GM06990 (cell line): ENCODE data around the gene GLYAT.

Source experiments
- DNase-seq: peaks from one replicate; pipeline ENCODE4 v3.0.0-alpha.2; 2011; ENCODE audit not compliant: insufficient read length; ENCODE audit errors: extremely low read depth
- H3K27me3 ChIP-seq: replicated peaks from 2 replicates; pipeline ENCODE4 v1.6.0; 2011; ENCODE audit warnings: low read length; ENCODE audit not compliant: control insufficient read depth, insufficient read depth
- H3K36me3 ChIP-seq: 2 replicates; pipeline ENCODE4 v1.5.1; 2011; ENCODE audit warnings: low read length; ENCODE audit not compliant: control insufficient read depth, insufficient read depth
- H3K4me3 ChIP-seq: replicated peaks from 2 replicates; pipeline ENCODE4 v1.5.1; 2011; ENCODE audit warnings: low read depth, mild to moderate bottlenecking, control low read depth, low read length
- TF ChIP-seq, protein P1 (sequence below): IDR thresholded peaks from 2 replicates; pipeline ENCODE4 v1.5.1; 2011; ENCODE audit warnings: low read length, control low read depth, mild to moderate bottlenecking, inconsistent platforms; ENCODE audit not compliant: insufficient read depth, poor library complexity, severe bottlenecking

GLYAT gene

DNA sequence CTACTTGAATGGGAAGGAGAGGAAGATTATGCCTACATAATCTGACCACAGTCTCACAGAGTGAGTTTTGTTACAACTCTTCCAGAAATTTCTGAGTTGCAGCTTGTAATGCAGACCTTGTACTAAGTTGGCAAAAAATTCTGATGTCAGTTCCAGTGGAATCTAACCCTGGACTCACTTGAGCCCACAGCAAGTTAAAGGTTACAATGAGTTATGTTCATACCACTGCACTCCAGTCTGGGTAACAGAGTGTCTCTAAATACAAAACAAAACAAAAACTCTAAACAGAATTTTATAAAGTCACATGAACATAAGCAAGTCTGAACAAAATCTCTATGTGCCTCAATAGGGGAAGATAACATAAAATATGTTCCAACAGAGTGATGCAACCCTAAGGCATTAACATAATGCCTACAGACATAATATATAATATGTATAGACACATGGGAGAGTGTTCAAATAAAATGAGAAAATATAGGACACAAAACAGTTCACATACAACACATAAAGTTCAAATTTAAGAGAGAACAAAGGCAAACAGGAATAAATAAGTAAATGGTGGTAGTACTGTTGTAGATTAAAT is 1.1 kb downstream of the GLYAT start:
- no peak overlapping the region for H3K4me3 ChIP-seq
- no peak for DNase-seq
- H3K36me3 ChIP-seq, result no peaks in the 10 kb centered on the region
- TF ChIP-seq, protein P1, sequence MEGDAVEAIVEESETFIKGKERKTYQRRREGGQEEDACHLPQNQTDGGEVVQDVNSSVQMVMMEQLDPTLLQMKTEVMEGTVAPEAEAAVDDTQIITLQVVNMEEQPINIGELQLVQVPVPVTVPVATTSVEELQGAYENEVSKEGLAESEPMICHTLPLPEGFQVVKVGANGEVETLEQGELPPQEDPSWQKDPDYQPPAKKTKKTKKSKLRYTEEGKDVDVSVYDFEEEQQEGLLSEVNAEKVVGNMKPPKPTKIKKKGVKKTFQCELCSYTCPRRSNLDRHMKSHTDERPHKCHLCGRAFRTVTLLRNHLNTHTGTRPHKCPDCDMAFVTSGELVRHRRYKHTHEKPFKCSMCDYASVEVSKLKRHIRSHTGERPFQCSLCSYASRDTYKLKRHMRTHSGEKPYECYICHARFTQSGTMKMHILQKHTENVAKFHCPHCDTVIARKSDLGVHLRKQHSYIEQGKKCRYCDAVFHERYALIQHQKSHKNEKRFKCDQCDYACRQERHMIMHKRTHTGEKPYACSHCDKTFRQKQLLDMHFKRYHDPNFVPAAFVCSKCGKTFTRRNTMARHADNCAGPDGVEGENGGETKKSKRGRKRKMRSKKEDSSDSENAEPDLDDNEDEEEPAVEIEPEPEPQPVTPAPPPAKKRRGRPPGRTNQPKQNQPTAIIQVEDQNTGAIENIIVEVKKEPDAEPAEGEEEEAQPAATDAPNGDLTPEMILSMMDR, result no peak
- H3K27me3 ChIP-seq, result no peaks in the 10 kb centered on the region; the same call in 1 of the 2 replicates

DNA sequence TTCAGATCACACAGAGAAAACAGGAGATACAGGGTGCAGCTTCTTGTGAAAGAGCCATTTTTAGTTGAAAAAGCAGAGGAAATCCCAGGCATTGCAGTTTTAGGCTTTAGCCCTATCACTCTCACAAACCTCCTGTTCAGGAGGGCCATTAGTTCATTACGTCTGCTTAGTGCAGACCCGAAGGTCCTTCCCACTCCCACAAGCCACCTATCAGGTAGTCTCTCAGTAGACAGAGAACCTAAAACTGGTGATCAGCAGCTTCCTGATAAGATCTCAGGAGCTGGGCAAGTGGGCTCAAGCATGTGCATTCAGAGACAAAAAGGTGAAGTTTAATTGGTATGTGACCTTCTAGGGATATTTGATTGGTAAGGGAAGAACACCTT is 4.3 kb downstream of the GLYAT start:
- no peak for DNase-seq
- H3K36me3 ChIP-seq, result no peaks in the 10 kb centered on the region

DNA sequence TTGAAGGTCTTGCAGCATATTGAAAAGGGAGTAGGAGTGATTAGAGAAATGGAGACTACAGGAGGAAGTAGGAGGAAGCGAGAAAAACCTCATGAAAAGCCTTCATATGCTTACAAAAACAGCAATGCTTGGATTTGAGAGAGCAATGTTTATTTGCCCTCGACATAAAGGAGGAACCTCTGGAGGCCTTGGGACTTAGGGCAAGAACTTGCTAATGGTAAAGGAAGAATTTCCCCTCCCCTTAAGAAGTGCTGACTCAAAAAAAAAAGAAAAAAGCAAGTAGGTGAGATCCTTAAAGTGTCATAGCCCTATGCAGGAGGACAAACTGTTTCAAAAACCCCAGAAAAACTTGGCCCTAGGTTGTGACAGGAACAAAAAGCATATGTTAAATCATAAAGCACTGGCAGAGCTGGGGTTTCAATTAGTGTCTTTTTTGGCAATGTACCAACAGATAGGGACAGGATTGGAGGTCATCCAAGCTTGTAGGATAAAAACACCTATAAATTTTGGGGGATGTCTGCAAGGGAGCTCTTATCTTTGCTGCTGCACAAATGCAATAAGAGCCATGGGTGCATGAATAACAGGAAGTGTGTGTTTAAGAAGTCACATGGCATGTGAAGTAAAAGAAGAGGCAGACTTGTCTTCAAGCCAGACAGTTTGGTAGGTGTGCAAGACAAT is 4.9 kb downstream of the GLYAT start:
- no peaks in the 10 kb centered on the region for H3K36me3 ChIP-seq
- H3K27me3 ChIP-seq, result no peaks in the 10 kb centered on the region; the same call in 1 of the 2 replicates
- no peak for DNase-seq
- TF ChIP-seq, protein P1, result no peak
- no peak overlapping the region for H3K4me3 ChIP-seq

More for the DNA sequence above, 4.3 kb downstream of the GLYAT start:
- H3K27me3 ChIP-seq, result no peaks in the 10 kb centered on the region; the same call in 1 of the 2 replicates
- no peak overlapping the region for H3K4me3 ChIP-seq
- TF ChIP-seq, protein P1, result no peak

DNA sequence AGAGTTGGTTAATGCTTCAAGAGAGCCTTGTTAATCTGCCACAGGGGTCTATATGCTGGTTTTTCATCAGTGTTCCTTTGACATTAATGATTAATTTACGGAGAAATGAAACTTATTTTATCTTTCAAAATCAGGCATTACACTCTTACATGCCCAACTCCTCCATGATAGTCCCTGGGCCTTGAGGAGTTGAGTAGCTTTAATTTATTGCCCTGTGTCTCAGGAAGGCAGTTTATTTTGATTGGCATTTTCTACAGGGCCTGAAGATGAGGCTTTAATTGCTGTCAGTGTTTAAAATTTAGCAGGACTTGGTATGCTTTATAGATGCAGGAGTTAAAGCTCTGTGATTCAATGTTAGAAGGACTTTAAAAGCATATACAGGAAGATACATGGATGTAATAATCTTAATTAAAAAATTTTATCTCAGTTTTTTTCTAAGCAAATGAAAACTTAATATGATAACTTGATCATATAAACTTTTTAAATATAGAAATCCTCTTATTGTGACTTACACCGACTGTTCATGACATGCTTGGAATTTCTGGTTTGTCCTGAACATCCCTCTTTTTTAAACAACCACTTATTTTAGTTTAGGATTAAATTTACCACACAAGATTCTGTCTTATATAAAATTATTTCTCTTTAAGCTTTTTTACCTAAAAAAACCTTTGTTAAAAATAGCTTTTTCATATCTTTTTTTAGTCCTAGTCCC is 12.2 kb downstream of the GLYAT start:
- no peak overlapping the region for H3K4me3 ChIP-seq
- DNase-seq, result no peak
- H3K27me3 ChIP-seq, result no peaks in the 10 kb centered on the region
- TF ChIP-seq, protein P1, result no peak
- no peaks in the 10 kb centered on the region for H3K36me3 ChIP-seq

DNA sequence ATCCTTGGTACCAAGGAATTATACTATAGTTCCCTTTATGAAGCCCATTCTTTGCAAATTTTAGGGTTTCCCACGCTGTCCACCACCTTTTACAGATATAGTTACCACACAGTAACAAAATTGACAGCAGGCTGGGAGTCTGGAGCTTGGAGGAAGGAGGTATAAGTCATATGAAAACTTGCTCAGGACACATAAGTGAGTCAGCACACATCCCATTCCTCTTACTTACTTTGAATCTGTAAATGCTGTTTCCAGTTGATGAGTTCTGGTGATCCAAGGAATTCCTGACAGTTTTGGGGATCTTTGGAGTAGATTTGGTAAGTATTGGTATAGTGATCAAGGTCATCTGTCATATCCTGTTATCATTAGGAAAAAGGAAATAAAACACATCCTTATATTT is 19.2 kb downstream of the GLYAT start:
- Histone ChIP-seq H3K36me3 (no peaks in the 10 kb centered on the region), H3K27me3 (no peaks in the 10 kb centered on the region), H3K4me3 (no peak overlapping the region)
- DNase-seq, result no peak
- TF ChIP-seq, protein P1, result no peak
